ENCODE measurements around the gene NT5DC4. TPM values are rescaled to one million over a fixed set of nuclear protein-coding genes. Genes with fewer than 3 reads are reported as not detected.

NT5DC4 gene
- total and polyA plus RNA-seq, 2 of the 4 experiments (the other 2 are of a cell fraction), result not detected

DNA sequence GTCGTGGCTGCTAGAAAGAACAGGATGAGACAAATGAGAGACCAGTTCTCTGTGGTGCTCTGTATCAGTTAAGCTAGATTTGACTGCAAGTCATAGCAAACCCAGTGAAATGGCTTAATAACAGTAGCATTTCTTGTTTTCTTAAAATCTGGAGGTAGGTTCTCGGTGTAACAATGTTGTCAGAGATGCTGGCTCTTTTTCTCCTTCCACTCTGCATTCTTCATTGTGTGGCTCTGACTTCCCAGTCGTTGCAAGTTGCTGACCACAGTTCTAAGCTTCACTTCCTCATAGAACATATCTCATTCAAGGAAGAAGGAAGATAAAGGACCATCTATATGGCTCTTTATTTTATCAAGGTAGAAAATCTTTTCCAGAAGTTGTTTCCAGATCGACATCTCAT, 51.5 kb downstream of the NT5DC4 start:
- in situ Hi-C loops (cut with MboI; ENCODE audit: low sequenced_read_pairs), result no loop called here
- BruUV-seq (replicated peaks), result no TSS peak

More for the DNA sequence above, 51.5 kb downstream of the NT5DC4 start:
- Histone ChIP-seq H3K79me1 (ENCODE audit: low read depth in 1 of 2, low read length in 2 of 2) (0 out of 4 replicates have a peak, but pooled peaks cover 0 to 3% of the 10 kb centered on the region in 2 experiments), H3K4me2 (ENCODE audit: low read depth, low read length) (no peak overlapping the region), H3K4me1 (ENCODE audit: control insufficient read depth, insufficient read depth, low read length) (no peaks in the 10 kb centered on the region), H3K9me3 (ENCODE audit: control insufficient read depth, insufficient read depth, low read length) (0 out of 2 replicates have a peak, but pooled peaks cover 2% of the 10 kb centered on the region), H3K36me3 (ENCODE audit: control insufficient read depth, insufficient read depth, low read length) (no peaks in the 10 kb centered on the region), H3K9ac (ENCODE audit: low read depth, low read length) (no peak overlapping the region), H2AK9ac (replicated peaks; ENCODE audit: low read depth, low read length, poor library complexity) (no peak overlapping the region), H3K9me1 (ENCODE audit: insufficient read depth, low read length) (no peaks in the 10 kb centered on the region), H4K8ac (ENCODE audit: low read depth in 2 of 2, low read length in 2 of 2) (no peak overlapping the region), H3K14ac (replicated peaks; ENCODE audit: low read depth, low read length) (no peak overlapping the region), H3K56ac (ENCODE audit: extremely low read depth, insufficient read depth, low read length) (no peak overlapping the region), H2AK5ac (ENCODE audit: low read depth, low read length) (no peak overlapping the region), H3K4me3 (ENCODE audit: insufficient read depth, low read depth, low read length) (no peak overlapping the region), H2BK5ac (ENCODE audit: low read depth, low read length, poor library complexity, severe bottlenecking) (no peak overlapping the region), H2BK15ac (ENCODE audit: low read depth, low read length) (no peak overlapping the region), H3K27ac (ENCODE audit: insufficient read depth, low read length) (no peak overlapping the region), H3K23ac (ENCODE audit: low read depth, low read length) (no peak overlapping the region), H4K91ac (ENCODE audit: insufficient read depth, low read depth, low read length) (no peak overlapping the region), H2BK20ac (ENCODE audit: low read depth, low read length) (no peak overlapping the region), H4K20me1 (ENCODE audit: insufficient read depth, low read length) (no peaks in the 10 kb centered on the region), H2AFZ (replicated peaks; ENCODE audit: low read length, poor library complexity) (no peak overlapping the region), H3K27me3 (ENCODE audit: control insufficient read depth, insufficient read depth, low read length) (no peaks in the 10 kb centered on the region), H2BK120ac (ENCODE audit: low read depth, low read length) (no peak overlapping the region), H4K5ac (ENCODE audit: low read depth, low read length) (no peak overlapping the region), H3K18ac (ENCODE audit: low read depth, low read length) (no peak overlapping the region), H3K4ac (ENCODE audit: low read depth, low read length) (no peak overlapping the region)
- intact Hi-C loops (cut with micrococcal nuclease) (no loop called here), dilution Hi-C loops (cut with HindIII; ENCODE audit: low sequenced_read_pairs, unreplicated experiment) (no loop called here)
- ChIA-PET CTCF (interaction anchor here (1.1 kb wide), 1 partner anchor 11 kb away, joined by 3 read pairs; no protein-coding TSS in a partner anchor), POLR2A (ENCODE audit: unreplicated experiment) (no interaction called here)
- TF ChIP-seq RAD21 (IDR thresholded peaks at IDR 0.05; ENCODE audit: low read length), result no peak
- no peak for TF ChIP-seq CHD1 (IDR thresholded peaks at IDR 0.05; ENCODE audit: low read depth, low read length)
- TF ChIP-seq FOS (IDR thresholded peaks at IDR 0.05; ENCODE audit: low read depth, low read length), result no peak
- TF ChIP-seq, protein P1, sequence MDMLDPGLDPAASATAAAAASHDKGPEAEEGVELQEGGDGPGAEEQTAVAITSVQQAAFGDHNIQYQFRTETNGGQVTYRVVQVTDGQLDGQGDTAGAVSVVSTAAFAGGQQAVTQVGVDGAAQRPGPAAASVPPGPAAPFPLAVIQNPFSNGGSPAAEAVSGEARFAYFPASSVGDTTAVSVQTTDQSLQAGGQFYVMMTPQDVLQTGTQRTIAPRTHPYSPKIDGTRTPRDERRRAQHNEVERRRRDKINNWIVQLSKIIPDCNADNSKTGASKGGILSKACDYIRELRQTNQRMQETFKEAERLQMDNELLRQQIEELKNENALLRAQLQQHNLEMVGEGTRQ (IDR thresholded peaks at IDR 0.05; ENCODE audit: low read depth, low read length), result no peak
- no peak for TF ChIP-seq POLR2A (IDR thresholded peaks at IDR 0.05; ENCODE audit: low read depth, low read length)
- no CpG with 5 or more reads among the region's 4 CpGs for WGBS, 2 experiments (ENCODE audit: extremely low coverage in 2 of 2, insufficient read length in 1 of 2)
- no peak for ATAC-seq (ENCODE audit: low read depth)
- DNase-seq, result no peak

Measured in IMR-90 (cell line).